CD14-positive monocyte (primary cell): ENCODE data around the gene LRP1B. TPM values are rescaled to one million over a fixed set of nuclear protein-coding genes. Genes with fewer than 3 reads are reported as not detected.
"Not testable (repeated sequence)": the region's sequence is repeated elsewhere in the genome, so short reads cannot be mapped to it uniquely, and the experiment has no call there.

Experiments used
- DNase-seq, 3 donors: peaks; one replicate each; pipeline ENCODE4 v3.0.0-alpha.2; 2011 to 2022
- H2AFZ ChIP-seq: 2 replicates; pipeline ENCODE4 v1.6.0; 2012; ENCODE audit warnings: mild to moderate bottlenecking, low read depth, low read length, inconsistent platforms; ENCODE audit not compliant: insufficient read depth, poor library complexity, severe bottlenecking
- H3K27ac ChIP-seq, 2 donors: 1 replicate in 1 of 2; 2 replicates in 1 of 2; pipeline ENCODE4 v1.5.1; 2012 to 2013; ENCODE audit warnings: low read length in 2 of 2, control low read depth in 1 of 2, inconsistent platforms in 1 of 2, low read depth in 1 of 2, mild to moderate bottlenecking in 1 of 2
- H3K27me3 ChIP-seq, 2 donors: one replicate each; pipeline versions ENCODE4 v1.6.0 to v1.6.1; 2011 to 2013; ENCODE audit warnings: low read length in 2 of 2; ENCODE audit not compliant: control insufficient read depth in 2 of 2, insufficient read depth in 2 of 2
- H3K36me3 ChIP-seq, 2 donors: replicated peaks in 1 of 2; 1 replicate in 1 of 2; 2 replicates in 1 of 2; pipeline versions ENCODE4 v1.5.1 to v1.6.1; 2012 to 2013; ENCODE audit warnings: low read length in 2 of 2, control low read depth in 1 of 2, inconsistent platforms in 1 of 2, mild to moderate bottlenecking in 1 of 2; ENCODE audit not compliant: insufficient read depth in 2 of 2, control insufficient read depth in 1 of 2
- H3K4me1 ChIP-seq, 2 donors: 1 replicate in 1 of 2; 2 replicates in 1 of 2; pipeline versions ENCODE4 v1.5.1 to v1.6.1; 2012 to 2013; ENCODE audit warnings: low read length in 2 of 2, control low read depth in 1 of 2, inconsistent platforms in 1 of 2, mild to moderate bottlenecking in 1 of 2, moderate library complexity in 1 of 2; ENCODE audit not compliant: insufficient read depth in 2 of 2, control insufficient read depth in 1 of 2
- H3K4me2 ChIP-seq: replicated peaks from 2 replicates; pipeline ENCODE3; 2012; ENCODE audit warnings: low read length, moderate library complexity, mild to moderate bottlenecking; ENCODE audit not compliant: poor library complexity, severe bottlenecking; ENCODE audit errors: extremely low read depth
- H3K4me3 ChIP-seq, 3 experiments: fragments of 200-600 bp in 1 of 3; sonication (generic) in 1 of 3; replicated peaks in 1 of 3; 1 replicate in 2 of 3; 2 replicates in 1 of 3; pipeline ENCODE4 v1.5.1; 2011 to 2013; ENCODE audit warnings: low read length in 3 of 3, mild to moderate bottlenecking in 3 of 3, control low read depth in 2 of 3, low read depth in 2 of 3, inconsistent platforms in 1 of 3, moderate library complexity in 1 of 3
- H3K79me2 ChIP-seq: 2 replicates; pipeline ENCODE4 v1.6.0; 2012; ENCODE audit warnings: mild to moderate bottlenecking, control low read depth, inconsistent platforms, low read length, moderate library complexity; ENCODE audit not compliant: insufficient read depth
- H3K9ac ChIP-seq: 2 replicates; pipeline ENCODE4 v1.6.0; 2017; ENCODE audit warnings: low read length, mild to moderate bottlenecking; ENCODE audit not compliant: insufficient read depth, poor library complexity, severe bottlenecking
- H3K9me3 ChIP-seq, 2 donors: replicated peaks in 1 of 2; 1 replicate in 1 of 2; 2 replicates in 1 of 2; pipeline versions ENCODE4 v1.5.1 to v1.6.1; 2012 to 2013; ENCODE audit warnings: low read length in 2 of 2, control low read depth in 1 of 2; ENCODE audit not compliant: control insufficient read depth in 1 of 2, insufficient read depth in 1 of 2
- H4K20me1 ChIP-seq: 2 replicates; pipeline ENCODE4 v1.6.0; 2012; ENCODE audit warnings: mild to moderate bottlenecking, low read length, control low read depth, moderate library complexity; ENCODE audit not compliant: insufficient read depth
- H3K27ac Mint-ChIP-seq, 7 donors: one replicate each; pipeline ENCODE4 v1.8.0; 2020; ENCODE audit warnings: mild to moderate bottlenecking in 7 of 7, mixed read lengths in 7 of 7, moderate library complexity in 6 of 7, inconsistent platforms in 2 of 7
- H3K27me3 Mint-ChIP-seq, 3 donors: one replicate each; pipeline ENCODE4 v1.8.0; 2021 to 2022; ENCODE audit warnings: low read depth in 3 of 3, mild to moderate bottlenecking in 3 of 3, mixed read lengths in 3 of 3, moderate library complexity in 3 of 3, inconsistent platforms in 1 of 3
- H3K36me3 Mint-ChIP-seq, 2 donors: one replicate each; pipeline ENCODE4 v1.8.0; 2020; ENCODE audit warnings: mixed read lengths in 2 of 2, inconsistent platforms in 1 of 2, mild to moderate bottlenecking in 1 of 2
- H3K4me1 Mint-ChIP-seq: one replicate; pipeline ENCODE4 v1.8.0; 2020; ENCODE audit warnings: mild to moderate bottlenecking, mixed read lengths
- H3K4me3 Mint-ChIP-seq, 2 donors: one replicate each; pipeline ENCODE4 v1.8.0; 2020; ENCODE audit warnings: mild to moderate bottlenecking in 2 of 2, mixed read lengths in 2 of 2, moderate library complexity in 1 of 2
- H3K9me3 Mint-ChIP-seq, 7 donors: one replicate each; pipeline ENCODE4 v1.8.0; 2020 to 2022; ENCODE audit warnings: mixed read lengths in 7 of 7, mild to moderate bottlenecking in 6 of 7, moderate library complexity in 6 of 7, inconsistent platforms in 2 of 7
- WGBS: methylation state at CpG from one replicate; pipeline ENCODE4 v1.1.5; 2013; ENCODE audit warnings: missing lambda C conversion rate; ENCODE audit not compliant: insufficient coverage; 5-methylcytosine and 5-hydroxymethylcytosine counted together
- intact Hi-C, 2 donors: fragments of 100-400 bp; cut with micrococcal nuclease; formaldehyde crosslinking; loops; one replicate each; pipeline versions ENCODE4 v1.15.0 to v1.15.1; 2023
- polyA plus RNA-seq, 3 donors: library from polyadenylated mRNA; depleted of rRNA in 1 of 3; unstranded in 2 of 3; stranded (reverse) in 1 of 3; fragments of 300-500 nt in 2 of 3; fragments of >200 nt in 1 of 3; fragmentation: Illumina TruSeq in 2 of 3; gene quantifications; 1 replicate in 2 of 3; 2 replicates in 1 of 3; pipeline ENCODE4 v1.2.3, GENCODE V29; 2012 to 2021
- TF ChIP-seq, protein P1 (sequence below): fragments of 200-600 bp; IDR thresholded peaks from one replicate; pipeline ENCODE4 v1.8.0; 2022; ENCODE audit warnings: antibody characterized with exemption, mild to moderate bottlenecking

The LRP1B gene
- polyA plus RNA-seq, 3 donors: not detected

DNA sequence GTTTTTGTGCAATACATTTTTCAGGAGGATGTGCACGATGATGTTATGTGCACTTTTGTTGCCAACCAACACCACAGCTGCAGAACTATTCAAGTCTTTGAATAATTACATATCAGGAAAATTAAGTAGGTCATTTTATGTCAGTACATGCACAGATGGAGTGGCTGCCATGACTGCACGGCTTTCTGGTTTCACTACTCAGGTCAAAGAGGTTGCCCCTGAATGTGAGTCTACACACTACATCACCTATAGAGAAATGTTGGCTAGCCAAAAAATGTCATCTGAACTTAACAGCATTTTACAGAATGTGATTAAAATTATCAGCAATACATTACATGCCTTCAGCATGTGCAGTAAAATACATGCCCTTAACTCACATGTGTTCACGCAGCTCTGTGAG lies 1713.3 kb downstream of the LRP1B start:
- WGBS: no CpG with 5 or more reads among the region's 3 CpGs
- Histone ChIP-seq H3K4me2 (no peak overlapping the region), H3K4me3 (no peak overlapping the region), H3K27ac (no peak overlapping the region), H3K9me3 (peaks cover 8 to 11% of the 10 kb centered on the region in 2 donors), H3K36me3 (no peaks in the 10 kb centered on the region), H3K9ac (no peak overlapping the region), H3K27me3 (no peaks in the 10 kb centered on the region), H3K79me2 (no peaks in the 10 kb centered on the region), H3K4me1 (no peaks in the 10 kb centered on the region), H2AFZ (no peak overlapping the region), H4K20me1 (no peaks in the 10 kb centered on the region)
- H3K4me3 Mint-ChIP-seq: no peak overlapping the region
- intact Hi-C loops: no loop called here
- H3K27me3 Mint-ChIP-seq: peaks cover 0 to 2% (median 0%) of the 10 kb centered on the region in 3 donors
- peaks cover 0 to 11% (median 5%) of the 10 kb centered on the region in 7 donors for H3K9me3 Mint-ChIP-seq
- no peaks in the 10 kb centered on the region for H3K36me3 Mint-ChIP-seq
- no peaks in the 10 kb centered on the region for H3K4me1 Mint-ChIP-seq
- H3K27ac Mint-ChIP-seq: no peak overlapping the region
- TF ChIP-seq, protein P1, sequence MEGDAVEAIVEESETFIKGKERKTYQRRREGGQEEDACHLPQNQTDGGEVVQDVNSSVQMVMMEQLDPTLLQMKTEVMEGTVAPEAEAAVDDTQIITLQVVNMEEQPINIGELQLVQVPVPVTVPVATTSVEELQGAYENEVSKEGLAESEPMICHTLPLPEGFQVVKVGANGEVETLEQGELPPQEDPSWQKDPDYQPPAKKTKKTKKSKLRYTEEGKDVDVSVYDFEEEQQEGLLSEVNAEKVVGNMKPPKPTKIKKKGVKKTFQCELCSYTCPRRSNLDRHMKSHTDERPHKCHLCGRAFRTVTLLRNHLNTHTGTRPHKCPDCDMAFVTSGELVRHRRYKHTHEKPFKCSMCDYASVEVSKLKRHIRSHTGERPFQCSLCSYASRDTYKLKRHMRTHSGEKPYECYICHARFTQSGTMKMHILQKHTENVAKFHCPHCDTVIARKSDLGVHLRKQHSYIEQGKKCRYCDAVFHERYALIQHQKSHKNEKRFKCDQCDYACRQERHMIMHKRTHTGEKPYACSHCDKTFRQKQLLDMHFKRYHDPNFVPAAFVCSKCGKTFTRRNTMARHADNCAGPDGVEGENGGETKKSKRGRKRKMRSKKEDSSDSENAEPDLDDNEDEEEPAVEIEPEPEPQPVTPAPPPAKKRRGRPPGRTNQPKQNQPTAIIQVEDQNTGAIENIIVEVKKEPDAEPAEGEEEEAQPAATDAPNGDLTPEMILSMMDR: no peak
- DNase-seq: no peak

- Histone ChIP-seq H3K4me2 (no peak overlapping the region), H3K4me3 (no peak overlapping the region), H3K79me2 (no peaks in the 10 kb centered on the region), H3K36me3 (no peaks in the 10 kb centered on the region), H3K27me3 (no peaks in the 10 kb centered on the region), H3K9me3 (peaks cover 8 to 11% of the 10 kb centered on the region in 2 donors), H4K20me1 (no peaks in the 10 kb centered on the region), H2AFZ (no peak overlapping the region), H3K4me1 (no peaks in the 10 kb centered on the region), H3K27ac (no peak overlapping the region), H3K9ac (no peak overlapping the region)
- DNase-seq: no peak
- intact Hi-C loops: no loop called here
- Mint-ChIP-seq H3K9me3 (peaks cover 0 to 11% (median 5%) of the 10 kb centered on the region in 7 donors), H3K4me1 (no peaks in the 10 kb centered on the region), H3K4me3 (no peak overlapping the region), H3K27me3 (peaks cover 0 to 2% (median 0%) of the 10 kb centered on the region in 3 donors), H3K36me3 (no peaks in the 10 kb centered on the region), H3K27ac (no peak overlapping the region)
- WGBS: 63% methylated on average over 1 of the region's 1 CpG
- TF ChIP-seq, protein P1: no peak
These were observed 1714.2 kb downstream of the LRP1B start for GRCh38 chr2:140416577-140416976.

GRCh38 chr2:140415035-140415434 lies 1715.8 kb downstream of the LRP1B start:
- DNase-seq, H3K36me3 Mint-ChIP-seq, intact Hi-C loops, H3K4me2 ChIP-seq, H3K79me2 ChIP-seq, H3K27me3 Mint-ChIP-seq, H3K27ac ChIP-seq, H3K27ac Mint-ChIP-seq, H3K27me3 ChIP-seq, H2AFZ ChIP-seq, H3K9ac ChIP-seq, H3K4me3 ChIP-seq, H3K36me3 ChIP-seq, H3K4me1 Mint-ChIP-seq, H3K4me3 Mint-ChIP-seq, H4K20me1 ChIP-seq, H3K4me1 ChIP-seq, H3K9me3 Mint-ChIP-seq: not testable (repeated sequence)
- H3K9me3 ChIP-seq: peaks cover 8 to 11% of the 10 kb centered on the region in 2 donors
- WGBS: 100% methylated on average over 1 of the region's 4 CpGs
